NCI-H2227 (cell line): ENCODE data around the gene IMMT.
"Not testable (repeated sequence)": the region's sequence is repeated elsewhere in the genome, so short reads cannot be mapped to it uniquely, and the experiment has no call there.

Experiments
- DNase-seq: peaks from one replicate; lab custom pipeline; 2025; ENCODE audit not compliant: unreplicated experiment; lab: John Stamatoyannopoulos, UW

The IMMT gene

DNA sequence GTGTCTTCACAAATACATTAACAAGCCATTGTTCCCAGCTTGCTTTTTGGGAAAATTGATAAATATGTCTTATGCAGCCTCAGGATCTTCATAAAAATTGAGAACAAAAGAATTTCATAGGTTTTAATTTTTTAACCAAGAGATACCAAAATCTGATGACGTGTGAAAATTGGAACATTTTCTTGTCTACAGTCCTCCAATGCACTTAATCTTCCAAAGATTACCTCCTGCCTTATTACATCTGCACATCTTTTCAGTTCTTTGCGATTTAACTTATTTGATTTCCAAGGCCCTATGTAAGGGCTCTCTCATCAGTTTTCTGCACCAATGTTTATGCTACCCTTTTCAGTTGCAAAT, 7.1 kb upstream of the IMMT start:
- no peak for DNase-seq

DNA sequence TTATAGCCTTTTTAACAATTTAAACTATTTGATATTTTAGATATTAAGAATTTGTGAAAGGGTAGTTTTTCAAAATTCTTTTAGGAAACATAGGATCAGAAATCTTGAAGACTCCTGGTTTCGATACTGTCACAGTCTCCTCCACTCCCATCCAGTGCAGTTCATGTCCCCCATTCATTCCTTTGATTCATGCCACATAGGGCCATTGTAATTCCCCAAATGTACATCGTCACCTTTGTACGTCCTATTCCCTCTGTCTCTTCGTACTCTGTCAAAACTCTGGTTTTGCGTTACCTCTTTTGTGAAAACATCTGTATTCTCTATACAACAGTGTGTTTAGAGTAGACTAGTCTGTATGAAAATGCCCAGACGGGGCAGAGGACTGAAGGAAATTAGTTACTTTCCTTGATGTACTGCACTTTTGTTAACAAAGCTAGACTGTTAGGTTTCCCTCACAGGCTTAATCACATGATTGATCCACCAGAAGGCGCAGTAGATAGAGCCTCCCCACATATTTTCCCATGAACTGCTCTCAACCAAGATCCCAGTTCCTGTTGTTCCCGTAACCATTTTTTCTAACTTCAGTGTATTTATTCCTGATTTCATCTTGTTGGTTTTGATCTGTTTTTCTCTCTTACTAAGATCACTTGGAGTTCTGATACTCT, 6.5 kb upstream of the IMMT start:
- DNase-seq: peak; percentile 46

DNA sequence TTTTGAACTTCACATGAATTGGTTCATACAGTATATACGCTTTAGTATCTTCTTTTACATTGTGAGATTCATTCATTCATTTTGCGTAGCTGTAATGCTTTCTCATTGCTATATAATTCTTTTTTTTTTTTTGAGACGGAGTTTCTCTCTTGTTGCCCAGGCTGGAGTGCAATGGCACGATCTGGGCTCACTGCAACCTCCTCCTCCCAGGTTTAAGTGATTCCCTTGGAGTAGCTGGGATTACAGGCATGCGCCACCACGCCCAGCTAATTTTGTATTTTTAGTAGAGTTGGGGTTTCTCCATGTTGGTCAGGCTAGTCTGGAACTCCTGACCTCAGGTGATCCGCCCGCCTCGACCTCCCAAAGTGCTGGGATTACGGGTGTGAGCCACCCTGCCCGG, 5.3 kb upstream of the IMMT start:
- DNase-seq: not testable (repeated sequence)

DNA sequence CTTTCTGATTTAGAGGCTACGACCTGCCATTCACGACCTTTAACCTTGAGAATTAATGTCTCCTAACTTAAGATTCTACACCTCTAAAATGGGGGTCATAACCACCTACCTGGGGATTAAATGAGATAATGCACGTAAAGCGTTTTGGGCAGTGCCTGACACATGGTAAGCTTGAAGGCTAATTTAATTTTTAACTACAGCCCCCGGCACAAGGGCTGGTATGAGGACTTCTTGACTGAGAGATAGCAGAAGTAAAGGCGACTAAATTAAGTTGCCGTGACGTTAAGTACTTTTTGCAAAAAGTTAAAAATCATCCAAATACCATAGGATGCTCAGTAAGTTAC, 4.5 kb upstream of the IMMT start:
- DNase-seq: no peak

DNA sequence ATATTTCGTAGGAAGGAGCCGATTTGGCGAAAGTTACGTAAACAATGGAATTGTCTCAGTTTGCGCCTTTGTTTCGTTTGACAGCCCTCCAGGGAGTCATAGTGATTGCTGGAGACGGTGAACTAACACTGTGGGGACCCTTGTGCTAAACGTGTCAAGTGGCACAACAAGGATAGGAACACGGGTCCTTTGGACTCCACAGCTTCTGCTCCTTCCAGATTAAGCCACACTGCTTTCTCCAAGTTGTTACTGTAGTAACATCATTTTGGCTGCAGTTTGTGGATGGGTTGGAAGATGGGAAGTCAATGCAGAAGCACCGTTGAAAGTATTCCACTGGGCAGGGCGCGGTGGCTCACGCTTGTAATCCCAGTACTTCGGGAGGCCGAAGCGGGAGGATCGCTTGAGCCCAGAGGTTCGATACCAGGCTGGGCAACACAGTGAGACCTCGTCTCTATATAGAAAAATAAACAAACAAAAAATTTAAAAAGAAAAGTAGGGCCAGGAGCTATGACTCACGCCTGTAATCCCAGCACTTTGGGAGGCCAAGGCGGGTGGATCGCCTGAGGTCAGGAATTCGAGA, 636 bp upstream of the IMMT start:
- DNase-seq: peak; percentile 61

DNA sequence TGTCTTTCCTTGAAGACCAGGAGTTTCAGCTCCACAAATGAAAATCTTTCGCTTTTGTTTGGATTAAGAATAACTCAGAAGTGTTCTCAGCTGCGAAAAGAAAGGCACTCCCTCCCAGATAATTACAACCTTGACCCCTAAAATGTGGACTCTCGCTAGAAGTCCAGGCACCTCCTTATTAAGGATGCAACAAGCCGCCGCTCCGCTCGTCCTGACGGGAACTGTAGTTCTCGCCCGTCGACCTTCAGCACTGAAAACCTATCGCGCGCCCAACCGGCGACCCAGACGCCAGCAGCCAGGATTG, 559 bp downstream of the IMMT start:
- peak; percentile 95 for DNase-seq

DNA sequence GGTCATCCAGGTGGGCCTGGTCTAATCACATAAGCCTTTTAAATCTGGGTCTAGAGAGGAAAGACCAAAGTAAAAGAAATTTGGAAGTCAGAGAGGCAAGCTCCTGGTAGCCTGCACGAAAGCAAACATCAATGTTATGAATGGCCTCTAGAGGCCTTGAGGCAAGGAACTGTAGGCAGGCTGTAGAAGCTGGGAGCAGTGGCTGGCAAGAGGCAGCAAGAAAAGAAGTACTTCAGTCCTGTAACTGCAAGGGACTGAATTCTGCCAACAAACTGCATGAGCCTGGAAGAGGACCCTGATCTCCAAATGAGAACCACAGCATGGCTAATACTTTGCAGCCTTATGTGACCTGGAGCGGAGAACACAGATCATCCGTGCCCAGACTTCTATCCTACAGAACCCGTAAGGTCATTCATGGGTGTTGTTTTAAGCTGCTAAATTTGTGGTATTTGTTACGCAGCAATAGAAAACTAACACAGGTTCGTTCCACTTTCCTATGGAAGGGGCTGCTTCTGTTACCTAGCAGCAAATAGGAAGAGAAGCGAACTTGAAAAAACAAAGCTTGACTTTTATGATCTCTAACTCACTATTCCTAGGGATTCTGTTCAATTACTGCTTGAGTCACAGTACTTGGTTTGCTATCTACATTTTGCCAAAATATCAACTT, 1.2 kb downstream of the IMMT start:
- peak; percentile 30 for DNase-seq

DNA sequence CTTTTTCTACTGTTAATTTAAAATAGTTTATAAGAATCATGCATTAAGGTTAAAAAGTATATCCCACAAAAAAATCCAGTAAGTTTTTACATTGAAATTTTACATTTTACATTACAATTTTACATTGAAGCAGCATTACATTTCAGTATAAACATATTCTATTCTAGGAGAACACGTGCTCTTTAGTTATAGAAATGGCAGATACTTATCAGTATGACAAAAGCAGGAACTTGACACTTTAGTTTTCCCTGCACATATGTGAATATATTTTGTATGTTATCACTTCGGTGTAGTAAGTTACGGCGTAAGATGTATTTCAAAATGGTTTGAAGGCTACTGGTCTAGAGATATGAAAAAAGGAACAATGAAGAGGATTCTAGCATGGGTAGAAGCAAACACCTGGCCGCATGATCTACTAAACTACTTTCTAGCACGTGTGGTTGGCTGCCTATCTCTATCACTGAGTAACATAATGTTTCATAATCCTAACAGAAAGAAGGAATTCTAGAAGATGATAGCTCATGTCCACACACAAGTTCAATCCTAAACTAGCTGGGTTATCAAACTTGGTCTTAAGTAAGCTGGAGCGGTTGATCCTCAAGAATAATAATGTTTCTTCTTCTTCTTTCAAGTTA, 5.4 kb downstream of the IMMT start:
- no peak for DNase-seq

DNA sequence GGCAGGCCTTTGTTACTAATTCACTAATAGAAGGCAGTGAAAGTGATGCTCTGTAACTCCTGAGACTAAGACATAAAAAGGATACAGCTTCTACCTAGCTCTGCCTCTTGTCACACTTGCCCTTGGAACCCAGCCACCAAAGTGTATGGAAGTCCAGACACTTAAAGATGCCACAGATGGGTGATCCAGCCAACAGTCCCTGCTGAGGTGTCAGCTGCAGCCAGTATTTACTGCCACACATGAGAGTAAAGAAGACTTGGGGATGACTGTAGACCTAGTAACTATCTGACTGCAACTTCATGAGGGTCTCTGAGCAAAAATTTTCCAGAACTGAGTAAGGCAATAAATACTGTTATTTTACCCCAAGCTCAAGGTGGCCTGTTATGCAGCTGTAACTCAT, 8.8 kb downstream of the IMMT start:
- DNase-seq: no peak

DNA sequence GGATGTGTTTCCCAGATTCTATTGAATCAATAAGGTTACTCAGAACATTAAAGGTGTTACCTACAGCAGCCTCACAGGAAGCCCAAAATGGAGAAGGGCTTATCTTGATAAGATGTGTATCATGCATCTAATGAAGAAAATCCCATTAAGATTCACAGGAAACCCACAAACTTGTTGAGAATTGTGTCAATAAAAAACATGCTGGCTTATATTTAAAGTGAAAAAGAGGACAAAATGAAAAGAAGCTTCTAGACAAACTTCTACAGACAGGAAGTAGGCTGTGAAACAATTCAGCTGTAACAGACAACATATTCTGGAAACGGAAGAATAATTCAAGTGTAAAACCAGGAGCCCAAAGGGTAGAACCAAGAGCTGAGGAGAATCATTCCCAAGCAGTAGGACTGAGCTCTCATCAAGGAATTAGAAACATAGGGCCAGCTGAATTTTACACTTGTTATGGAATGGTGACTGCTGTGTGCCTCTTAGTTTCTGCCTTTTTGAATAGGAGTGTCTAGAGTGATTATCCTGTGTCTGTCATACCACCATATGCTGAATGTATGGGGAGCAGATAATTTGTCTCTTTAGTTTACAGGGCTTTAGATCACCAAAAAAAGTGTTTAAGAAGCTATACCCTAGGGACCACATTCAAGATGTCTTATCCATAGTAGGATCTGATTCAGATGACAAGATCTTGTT, 9.6 kb downstream of the IMMT start:
- no peak for DNase-seq

DNA sequence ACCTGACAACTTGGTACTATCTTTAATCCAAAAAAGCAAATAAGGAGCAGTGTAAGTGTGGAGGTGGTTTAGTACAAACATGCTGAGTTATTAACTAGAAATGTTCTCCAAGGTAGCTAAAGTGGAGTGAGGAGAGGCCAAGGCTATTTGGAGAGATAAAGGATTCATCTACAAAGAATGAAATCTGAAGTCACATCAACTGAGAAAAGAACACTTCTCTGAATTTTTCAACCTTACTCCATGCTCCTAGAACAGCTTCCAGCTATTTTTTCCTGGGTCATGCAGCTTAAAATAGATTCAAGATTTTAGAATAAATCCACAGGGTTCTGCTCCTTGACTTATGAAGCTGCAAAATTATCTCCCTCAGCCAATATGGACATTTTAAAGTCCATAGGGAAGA, 18.7 kb downstream of the IMMT start:
- DNase-seq: no peak

DNA sequence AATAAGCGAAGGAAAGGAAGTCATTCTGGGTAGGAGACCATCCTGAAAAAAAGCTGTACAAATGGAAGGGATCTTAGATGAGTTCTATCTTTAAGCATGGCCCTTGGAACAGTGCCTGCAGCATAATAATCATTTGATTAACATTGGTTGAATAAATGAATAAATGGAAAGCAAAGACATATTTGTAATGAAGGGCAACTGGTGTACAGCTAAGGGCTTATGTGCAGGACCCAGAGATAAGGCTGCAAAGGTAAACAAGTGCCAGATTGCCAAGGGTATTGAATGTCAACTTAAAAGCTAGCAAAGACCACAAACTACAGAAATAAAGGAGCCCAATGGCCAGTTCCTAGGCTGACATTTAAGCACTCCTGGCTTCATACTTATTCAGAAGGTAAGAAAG, 19.4 kb downstream of the IMMT start:
- no peak for DNase-seq

DNA sequence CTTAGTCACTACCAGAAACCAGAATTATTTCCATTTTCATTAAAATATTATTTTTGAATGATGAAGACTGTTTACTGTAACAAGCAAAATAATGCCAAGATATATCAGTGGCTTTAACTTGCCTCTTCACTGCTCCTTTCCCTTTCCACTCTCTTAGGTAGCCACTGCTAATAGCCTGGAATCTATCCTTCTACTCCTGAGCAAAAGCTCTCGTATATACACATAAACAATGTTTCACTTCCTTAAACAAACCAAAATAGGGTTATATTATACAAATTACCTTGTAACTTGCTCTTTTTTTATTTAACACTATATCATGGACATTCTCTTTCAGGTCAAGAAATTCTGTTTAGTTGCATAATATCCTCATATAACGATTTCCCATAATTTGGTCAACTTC, 20.8 kb downstream of the IMMT start:
- DNase-seq: no peak

DNA sequence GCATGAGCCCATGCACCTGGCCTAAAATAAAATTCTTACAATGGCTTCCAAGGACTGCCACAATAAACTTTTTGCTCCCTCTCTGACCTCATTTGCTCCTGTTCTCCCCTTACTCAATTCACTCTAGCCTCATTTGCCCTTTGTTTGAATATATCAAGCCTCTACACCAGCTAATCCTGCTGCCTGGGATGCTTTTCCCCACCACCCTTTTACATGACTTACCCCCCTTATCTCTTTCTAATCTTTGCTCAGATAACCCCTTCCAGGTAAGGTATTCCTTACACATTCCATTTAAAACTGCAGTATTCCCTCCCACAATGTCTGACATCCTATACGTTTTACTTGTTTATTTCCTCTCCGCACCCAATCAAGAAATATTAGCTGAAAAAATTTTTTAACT, 22.7 kb downstream of the IMMT start:
- DNase-seq: no peak

DNA sequence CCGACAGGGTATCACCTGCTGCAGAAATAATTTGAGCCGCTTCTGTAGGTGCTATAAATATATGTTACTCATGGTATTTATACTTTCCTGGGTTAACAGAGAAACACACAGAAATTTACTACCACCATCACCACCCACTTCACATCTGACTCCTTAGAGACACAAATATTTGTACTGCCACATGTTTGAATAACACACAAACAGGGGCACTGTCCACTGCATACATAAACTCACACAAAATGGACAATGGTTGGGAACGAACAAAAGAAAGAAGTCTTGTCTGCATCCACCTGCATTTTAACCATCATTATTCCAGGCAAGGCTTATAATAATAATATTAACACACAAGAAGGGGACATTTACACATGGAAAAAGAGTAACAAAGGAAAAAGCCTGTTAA, 24.0 kb downstream of the IMMT start:
- DNase-seq: no peak

DNA sequence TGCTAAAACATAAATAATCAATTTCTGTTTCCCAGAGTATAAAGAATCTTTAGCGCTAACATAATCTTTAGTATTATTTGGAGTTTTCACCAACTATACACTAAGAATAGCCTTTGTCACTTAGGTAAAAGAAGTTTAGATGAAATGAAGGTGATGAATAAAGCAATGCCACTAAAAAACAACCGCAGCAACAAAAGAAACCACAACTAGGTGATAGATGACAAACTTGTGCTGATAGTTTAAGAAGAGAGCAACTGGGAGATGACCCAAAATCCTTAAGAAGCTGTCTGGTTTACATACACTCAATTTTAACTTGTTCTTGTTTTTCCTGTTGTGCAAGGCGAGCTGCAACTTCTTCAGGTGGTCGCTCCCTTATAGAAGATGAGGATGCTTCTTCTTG, 24.8 kb downstream of the IMMT start:
- no peak for DNase-seq

DNA sequence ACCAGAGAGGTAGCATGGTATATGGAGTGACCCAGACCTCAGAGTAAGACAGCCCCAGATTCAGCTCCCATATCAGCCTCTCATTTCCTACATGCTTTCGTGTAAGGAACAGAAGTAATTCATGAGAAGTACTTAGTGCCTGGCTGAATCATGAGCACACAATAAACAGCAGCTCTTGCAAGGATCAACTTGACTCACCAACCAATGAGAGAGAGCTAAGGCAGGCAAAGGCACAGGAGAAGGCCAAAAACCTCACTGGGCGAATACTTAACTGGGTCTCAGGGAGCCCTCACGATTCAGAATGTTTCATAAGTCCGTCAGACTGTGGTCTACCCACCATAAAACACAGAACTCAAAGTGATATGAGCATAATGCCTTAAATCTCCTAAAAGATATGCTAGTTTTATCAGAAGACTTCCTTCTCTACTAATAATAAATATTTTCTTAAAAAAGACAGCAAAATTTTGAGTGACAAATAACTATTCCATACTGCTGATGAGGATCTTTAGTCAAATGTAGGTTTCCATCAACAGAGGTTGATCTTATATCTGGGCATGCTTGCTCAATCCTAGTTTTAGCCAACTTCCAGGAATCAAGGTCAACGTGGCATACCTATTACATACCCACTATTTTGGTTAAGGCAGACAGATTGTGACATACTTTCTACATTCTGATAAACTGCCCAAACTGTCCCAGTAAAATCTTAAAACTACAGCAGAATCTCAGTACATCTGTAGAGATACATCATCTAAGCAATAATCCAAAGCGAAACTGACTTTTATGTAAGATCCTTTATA, 34.9 kb downstream of the IMMT start:
- DNase-seq: no peak

DNA sequence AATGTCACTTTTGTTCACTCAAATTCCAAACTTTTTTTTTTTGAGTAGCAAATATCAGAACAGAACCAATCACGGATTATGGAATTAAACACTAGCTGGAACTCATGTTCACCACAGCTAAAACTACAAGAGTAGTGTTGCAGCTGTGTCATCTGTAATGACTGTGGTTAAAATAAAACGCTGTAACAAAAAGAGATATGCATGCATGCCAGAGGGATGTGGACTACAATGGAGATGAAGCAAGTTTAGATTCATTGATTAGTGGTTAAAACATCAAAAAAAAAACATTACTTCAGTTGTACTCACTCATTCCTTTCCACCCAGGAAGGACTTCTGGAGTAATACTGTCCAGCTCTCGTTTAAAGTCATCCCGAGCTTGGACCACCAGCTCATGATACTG, 37.0 kb downstream of the IMMT start:
- DNase-seq: no peak

DNA sequence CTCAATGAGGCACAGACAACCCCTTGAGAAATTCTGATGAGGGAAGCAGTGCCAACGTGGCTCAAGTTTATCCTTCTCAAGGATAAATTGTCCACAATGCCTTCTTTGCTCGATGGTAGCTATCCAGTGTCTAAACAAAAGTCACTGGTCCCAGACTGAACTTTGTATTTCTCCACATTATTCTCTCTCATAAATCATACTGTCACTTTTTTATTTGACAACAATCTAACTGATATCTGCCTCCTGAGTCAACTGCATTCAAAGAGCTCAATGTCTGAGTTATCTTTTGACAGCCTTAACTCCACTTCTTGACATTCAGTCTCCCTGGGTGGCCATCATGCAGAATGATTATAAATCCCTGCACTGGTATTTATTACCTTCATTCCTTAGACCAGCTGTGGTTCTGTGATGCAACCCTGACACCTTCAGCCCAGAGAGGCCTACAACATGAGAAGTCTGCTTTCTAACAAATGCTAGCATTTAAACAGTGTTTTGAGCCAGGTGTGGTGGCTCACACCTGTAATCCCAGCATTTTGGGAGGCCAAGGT, 38.2 kb downstream of the IMMT start:
- no peak for DNase-seq

DNA sequence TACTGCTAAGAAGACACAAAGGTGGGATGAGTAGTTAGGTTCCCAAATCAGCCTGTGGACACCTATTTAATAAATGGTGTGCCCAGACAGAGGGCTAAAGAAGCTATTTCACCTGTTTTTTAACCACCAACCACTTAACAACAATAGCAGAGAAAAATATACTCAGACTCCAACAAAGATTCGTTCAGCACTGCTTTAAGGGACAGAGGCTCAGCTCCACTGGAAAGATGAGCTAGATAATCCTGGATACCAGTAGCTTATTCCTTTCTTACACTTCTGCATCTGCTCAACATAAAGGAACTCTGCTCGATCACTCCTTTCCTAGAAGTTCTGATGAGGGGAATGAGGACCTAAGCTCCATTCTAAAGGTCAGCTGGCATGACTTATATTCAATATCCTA, 44.8 kb downstream of the IMMT start:
- DNase-seq: no peak

DNA sequence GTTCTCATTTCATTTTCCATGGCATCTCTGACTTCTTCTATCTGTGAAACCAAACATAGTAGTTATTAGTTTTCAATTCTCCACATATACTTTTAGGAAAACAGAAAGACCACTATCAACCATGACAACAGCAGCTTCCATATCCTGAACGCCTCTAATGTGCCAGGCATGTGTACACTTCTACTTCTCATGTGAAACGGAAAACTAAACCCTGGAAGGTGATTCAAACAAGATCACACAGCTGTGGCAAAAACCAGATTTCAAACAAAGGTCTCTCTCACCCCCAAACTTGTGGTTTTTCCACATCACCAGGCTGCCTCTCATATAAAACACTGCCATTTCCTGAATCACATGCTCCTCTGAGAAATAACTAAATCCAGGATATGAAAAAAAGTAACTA, 47.5 kb downstream of the IMMT start:
- DNase-seq: no peak
